Left ventricle myocardium inferior (tissue), 1 donor: ENCODE results near the gene EPC2. TPM values are rescaled to one million over a fixed set of nuclear protein-coding genes. Genes with fewer than 3 reads are reported as not detected.

Experiments used
- DNase-seq: peaks from one replicate; pipeline ENCODE4 v3.0.0-alpha.2; 2020
- H3K27ac ChIP-seq: fragments of 200-600 bp; replicated peaks from 2 replicates; pipeline ENCODE4 v1.8.0; 2021
- H3K27me3 ChIP-seq: fragments of 200-600 bp; 2 replicates; pipeline ENCODE4 v1.8.0; 2021; ENCODE audit warnings: low read depth
- H3K36me3 ChIP-seq: fragments of 200-600 bp; 2 replicates; pipeline ENCODE4 v1.8.0; 2021
- H3K4me1 ChIP-seq: fragments of 200-600 bp; 2 replicates; pipeline ENCODE4 v1.8.0; 2021
- H3K4me3 ChIP-seq: fragments of 200-600 bp; 2 replicates; pipeline ENCODE4 v1.8.0; 2021; ENCODE audit warnings: mild to moderate bottlenecking, moderate library complexity
- H3K9me3 ChIP-seq: fragments of 200-600 bp; replicated peaks from 2 replicates; pipeline ENCODE4 v1.8.0; 2021
- CTCF ChIP-seq: fragments of 200-600 bp; IDR thresholded peaks from 2 replicates; pipeline ENCODE4 v1.8.0; 2021; ENCODE audit warnings: antibody characterized with exemption, mild to moderate bottlenecking, borderline replicate concordance
- intact Hi-C: fragments of 100-400 bp; cut with micrococcal nuclease; formaldehyde crosslinking; loops from one replicate; pipeline ENCODE4 v1.11.0; 2022
- total RNA-seq: library from RNA; stranded (reverse); fragmentation: NEBNext Ultra II Directional; extraction: Animal tissue kit (Norgen Biotek cat#: 25700); gene quantifications from one replicate; pipeline ENCODE4 v1.2.1, GENCODE V29; 2021
- donor health status: DM: no; HTN: yes; CAD: no; lungs with severe emphysema.

Gene EPC2
- total RNA-seq, 1 donor from 2014 or later, result 22.0 TPM

GRCh38 chr2:148829618-148830017 is 185.1 kb downstream of the EPC2 start:
- no peaks in the 10 kb centered on the region for H3K4me1 ChIP-seq
- intact Hi-C loops, result no loop called here
- no peak overlapping the region for H3K27ac ChIP-seq
- H3K27me3 ChIP-seq, result peaks cover under 1% of the 10 kb centered on the region
- no peak for DNase-seq
- no peak overlapping the region for H3K4me3 ChIP-seq
- no peak for TF ChIP-seq CTCF
- no peaks in the 10 kb centered on the region for H3K9me3 ChIP-seq
- H3K36me3 ChIP-seq, result no peaks in the 10 kb centered on the region

- no peaks in the 10 kb centered on the region for H3K9me3 ChIP-seq
- TF ChIP-seq CTCF, result no peak
- H3K36me3 ChIP-seq, result no peaks in the 10 kb centered on the region
- no peak overlapping the region for H3K27ac ChIP-seq
- no peak overlapping the region for H3K4me3 ChIP-seq
- DNase-seq, result no peak
- intact Hi-C loops, result no loop called here
- peaks cover 6% of the 10 kb centered on the region for H3K27me3 ChIP-seq
- no peaks in the 10 kb centered on the region for H3K4me1 ChIP-seq
Observed at GRCh38 chr2:148832637-148833036, 188.1 kb downstream of the EPC2 start.

Other genes with a start within 250 kb of the EPC2 start
- gene KIF5C, start 230.5 kb downstream of the EPC2 start, total RNA-seq, result 0.47 TPM